Nephron progenitor cell (in vitro differentiated cells): Measurements from ENCODE around the gene CSPG4.
"Not testable (repeated sequence)": the region's sequence is repeated elsewhere in the genome, so short reads cannot be mapped to it uniquely, and the experiment has no call there.

Experiments
- DNase-seq: peaks from one replicate; pipeline ENCODE4 v3.0.0; 2021
- H3K27ac Mint-ChIP-seq: 2 replicates; pipeline ENCODE4 v1.8.0; 2021; ENCODE audit warnings: mild to moderate bottlenecking, moderate library complexity, mixed read lengths
- H3K27me3 Mint-ChIP-seq: 2 replicates; pipeline ENCODE4 v1.8.0; 2021; ENCODE audit warnings: mild to moderate bottlenecking, low read depth, mixed read lengths; ENCODE audit not compliant: poor library complexity
- H3K36me3 Mint-ChIP-seq: 2 replicates; pipeline ENCODE4 v1.8.0; 2021; ENCODE audit warnings: low read depth, mixed read lengths
- H3K4me1 Mint-ChIP-seq: 2 replicates; pipeline ENCODE4 v1.8.0; 2021; ENCODE audit warnings: mixed read lengths
- H3K4me3 Mint-ChIP-seq: 2 replicates; pipeline ENCODE4 v1.8.0; 2021; ENCODE audit warnings: mild to moderate bottlenecking, moderate library complexity, mixed read lengths
- H3K9me3 Mint-ChIP-seq: 2 replicates; pipeline ENCODE4 v1.8.0; 2021; ENCODE audit warnings: mild to moderate bottlenecking, moderate library complexity, mixed read lengths
- CTCF ChIP-seq: fragments of 200-600 bp; sonication (generic); IDR thresholded peaks from 2 replicates; pipeline ENCODE4 v1.5.0; 2021; ENCODE audit warnings: antibody characterized with exemption

CSPG4 gene

GRCh38 chr15:75718328-75718727 is 5.7 kb upstream of the CSPG4 start:
- no peak for DNase-seq

GRCh38 chr15:75717001-75717400 is 4.4 kb upstream of the CSPG4 start:
- H3K4me3 Mint-ChIP-seq, H3K36me3 Mint-ChIP-seq, H3K27ac Mint-ChIP-seq, H3K27me3 Mint-ChIP-seq, H3K9me3 Mint-ChIP-seq, DNase-seq: not testable (repeated sequence)
- peaks cover 33% of the 10 kb centered on the region for H3K4me1 Mint-ChIP-seq

More at GRCh38 chr15:75718328-75718727, 5.7 kb upstream of the CSPG4 start:
- TF ChIP-seq CTCF = no peak
- Mint-ChIP-seq H3K4me3 (no peak overlapping the region), H3K36me3 (no peaks in the 10 kb centered on the region), H3K27me3 (peaks cover 7% of the 10 kb centered on the region), H3K9me3 (no peaks in the 10 kb centered on the region), H3K27ac (no peak overlapping the region), H3K4me1 (peaks cover 39% of the 10 kb centered on the region)

DNA sequence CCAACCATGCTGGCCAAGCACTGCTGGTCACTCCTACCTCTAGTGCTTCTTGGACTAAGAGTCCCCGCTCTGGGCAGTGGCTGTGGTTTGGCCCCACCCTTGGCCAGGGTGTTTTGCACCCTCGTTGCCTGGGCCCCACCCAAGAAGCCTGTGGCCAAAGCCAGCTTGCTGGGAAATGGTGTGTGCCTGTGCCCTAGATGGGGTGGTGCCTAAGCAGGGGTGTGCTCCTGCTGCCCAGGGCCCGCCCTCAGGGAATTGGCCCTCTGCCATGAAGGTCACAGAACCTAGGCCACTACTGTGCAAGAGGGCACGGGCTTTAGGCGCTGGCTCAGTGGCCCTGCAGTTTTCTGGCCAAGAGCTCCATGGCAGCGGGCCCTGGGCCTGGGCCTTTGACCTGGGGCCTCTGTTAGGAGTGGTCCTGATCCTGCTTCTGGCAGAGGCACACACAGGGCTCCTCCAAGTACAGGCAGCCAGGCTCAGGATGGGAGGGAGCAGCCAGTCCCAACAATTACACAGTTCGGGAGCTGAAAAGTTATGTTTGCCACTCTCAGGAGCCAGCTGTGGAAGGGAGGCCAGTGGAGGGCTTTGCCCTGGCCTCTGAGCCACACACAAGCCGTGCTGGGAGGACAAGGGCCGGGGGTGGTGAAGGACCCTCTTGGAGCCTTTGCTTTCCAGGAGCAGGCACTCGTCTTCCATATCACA is 3.8 kb upstream of the CSPG4 start:
- H3K4me1 Mint-ChIP-seq = peaks cover 31% of the 10 kb centered on the region
- DNase-seq, H3K36me3 Mint-ChIP-seq, H3K27me3 Mint-ChIP-seq, H3K27ac Mint-ChIP-seq, H3K4me3 Mint-ChIP-seq, H3K9me3 Mint-ChIP-seq: not testable (repeated sequence)

GRCh38 chr15:75715312-75715832 is 2.7 kb upstream of the CSPG4 start:
- H3K9me3 Mint-ChIP-seq, H3K36me3 Mint-ChIP-seq, H3K27me3 Mint-ChIP-seq, DNase-seq, H3K4me3 Mint-ChIP-seq: not testable (repeated sequence)
- peaks cover 25% of the 10 kb centered on the region for H3K4me1 Mint-ChIP-seq
- peak overlapping the region; percentile 45 for H3K27ac Mint-ChIP-seq

GRCh38 chr15:75714195-75714594 is 1.5 kb upstream of the CSPG4 start:
- no peak for TF ChIP-seq CTCF
- H3K9me3 Mint-ChIP-seq = no peaks in the 10 kb centered on the region
- no peak overlapping the region for H3K27ac Mint-ChIP-seq
- peak overlapping the region; percentile 68 for H3K4me3 Mint-ChIP-seq
- no peak for DNase-seq
- H3K27me3 Mint-ChIP-seq = peaks cover 7% of the 10 kb centered on the region
- no peaks in the 10 kb centered on the region for H3K36me3 Mint-ChIP-seq
- H3K4me1 Mint-ChIP-seq = peaks cover 32% of the 10 kb centered on the region

GRCh38 chr15:75713338-75713895 is 769 bp upstream of the CSPG4 start:
- peak overlapping the region; percentile 68 for H3K4me3 Mint-ChIP-seq
- H3K27me3 Mint-ChIP-seq = peaks cover 7% of the 10 kb centered on the region
- H3K27ac Mint-ChIP-seq = peak overlapping the region; percentile 29
- H3K9me3 Mint-ChIP-seq = no peaks in the 10 kb centered on the region
- DNase-seq = no peak
- peaks cover 40% of the 10 kb centered on the region for H3K4me1 Mint-ChIP-seq
- H3K36me3 Mint-ChIP-seq = no peaks in the 10 kb centered on the region
- no peak for TF ChIP-seq CTCF

DNA sequence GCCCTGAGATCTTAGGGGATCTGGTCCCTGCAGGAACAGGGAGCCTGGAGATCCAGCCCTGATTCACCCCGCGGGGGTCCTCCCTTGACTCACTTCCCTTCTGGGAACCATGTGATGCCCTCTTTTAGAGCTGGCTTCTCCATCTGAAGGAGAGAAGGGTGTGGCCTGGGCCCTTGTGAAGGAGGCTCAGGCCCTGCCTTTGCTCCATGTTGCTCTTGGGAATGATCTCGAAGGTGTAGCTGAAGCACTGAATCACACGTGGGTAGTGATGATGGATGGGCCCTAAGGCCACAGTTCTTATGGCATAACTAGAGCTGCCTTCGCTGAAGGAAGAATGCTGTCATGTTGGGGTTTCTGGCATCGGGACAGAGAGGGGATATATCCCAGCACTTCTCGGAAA is 1.2 kb downstream of the CSPG4 start:
- H3K9me3 Mint-ChIP-seq, H3K36me3 Mint-ChIP-seq, H3K27me3 Mint-ChIP-seq, H3K27ac Mint-ChIP-seq, DNase-seq: not testable (repeated sequence)
- Mint-ChIP-seq H3K4me1 (peaks cover 50% of the 10 kb centered on the region), H3K4me3 (peak overlapping the region; percentile 71)

DNA sequence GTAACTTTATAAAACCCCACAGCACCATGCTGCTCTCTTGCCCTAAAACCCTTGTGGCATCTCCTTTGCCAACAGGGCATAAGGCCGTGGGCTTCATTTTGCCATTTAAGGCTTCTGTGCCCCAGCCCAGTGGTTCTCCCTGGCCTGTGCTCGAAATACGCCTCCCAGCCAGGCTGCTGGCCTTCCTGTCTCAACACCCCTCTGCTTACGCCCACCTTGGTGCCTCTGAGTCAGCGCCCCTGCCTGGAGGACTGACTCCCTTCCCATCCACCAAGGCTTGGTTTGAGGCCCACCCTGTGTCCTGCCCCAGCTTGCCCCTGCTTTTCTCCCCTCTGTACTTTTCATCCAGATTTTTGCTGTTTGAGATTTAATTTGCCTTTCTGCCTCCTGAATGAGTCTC is 1.8 kb downstream of the CSPG4 start:
- H3K27ac Mint-ChIP-seq, H3K9me3 Mint-ChIP-seq, H3K36me3 Mint-ChIP-seq, H3K4me3 Mint-ChIP-seq, H3K27me3 Mint-ChIP-seq, DNase-seq: not testable (repeated sequence)
- peaks cover 56% of the 10 kb centered on the region for H3K4me1 Mint-ChIP-seq

GRCh38 chr15:75709458-75709857 is 3.2 kb downstream of the CSPG4 start:
- not testable (repeated sequence) for H3K27me3 Mint-ChIP-seq, H3K36me3 Mint-ChIP-seq, H3K27ac Mint-ChIP-seq, H3K4me3 Mint-ChIP-seq, H3K9me3 Mint-ChIP-seq, DNase-seq
- H3K4me1 Mint-ChIP-seq = peaks cover 61% of the 10 kb centered on the region
